ENCODE measurements around the gene CYP4F2. TPM values are rescaled to one million over a fixed set of nuclear protein-coding genes. Genes with fewer than 3 reads are reported as not detected.

CYP4F2 gene
- total and polyA plus RNA-seq, 2 of the 8 experiments (the other 6 are each of a cell fraction or from before 2014, with no cell fraction given): not detected

- FAIRE-seq (no peak), DNase-seq (ENCODE audit: low read depth in 1 of 2, low spot score in 2 of 2) (no peak)
- Histone ChIP-seq H2BK12ac (ENCODE audit: low read depth, low read length) (no peak overlapping the region), H3K27ac (ENCODE audit: low read depth, low read length) (no peak overlapping the region), H3K36me3 (ENCODE audit: control insufficient read depth in 2 of 4, insufficient read depth in 4 of 4, low read length in 3 of 4) (no peaks in the 10 kb centered on the region; a peak in 1 of 8 replicates), H4K91ac (replicated peaks; ENCODE audit: insufficient read length, low read length) (no peak overlapping the region), H3K14ac (ENCODE audit: insufficient read length) (no peak overlapping the region), H2BK20ac (ENCODE audit: low read length) (no peak overlapping the region), H3K18ac (ENCODE audit: extremely low read depth, low read length) (no peak overlapping the region), H2BK120ac (replicated peaks; ENCODE audit: low read depth, low read length) (no peak overlapping the region), H3K9ac (replicated peaks in 1 of 4; ENCODE audit: extremely low read depth in 1 of 4, low read depth in 3 of 4, low read length in 3 of 4) (no peak overlapping the region), H3K4me1 (replicated peaks in 1 of 4; ENCODE audit: control insufficient read depth in 3 of 4, insufficient read depth in 4 of 4, low read length in 3 of 4) (no peaks in the 10 kb centered on the region), H3K79me1 (ENCODE audit: low read depth, low read length) (no peaks in the 10 kb centered on the region), H2AFZ (ENCODE audit: low read length) (no peak overlapping the region), H3K23ac (ENCODE audit: insufficient read length) (no peak overlapping the region), H2BK5ac (ENCODE audit: low read depth, low read length) (no peak overlapping the region), H4K5ac (ENCODE audit: insufficient read length, low read depth, low read length) (no peak overlapping the region), H3K9me3 (ENCODE audit: insufficient read depth in 2 of 2, low read depth in 1 of 2, low read length in 1 of 2) (peaks cover 46 to 75% of the 10 kb centered on the region in 2 experiments), H3K56ac (replicated peaks; ENCODE audit: insufficient read length, low read depth, low read length) (no peak overlapping the region), H3K4ac (replicated peaks; ENCODE audit: insufficient read length, low read depth, low read length) (no peak overlapping the region), H4K8ac (ENCODE audit: extremely low read depth, insufficient read depth, low read length) (no peak overlapping the region), H2AK5ac (ENCODE audit: low read depth, low read length) (no peak overlapping the region), H2BK15ac (ENCODE audit: low read length) (no peak overlapping the region), H3K79me2 (ENCODE audit: control insufficient read depth in 1 of 2, insufficient read depth in 2 of 2, low read length in 2 of 2) (no peaks in the 10 kb centered on the region), H3K27me3 (replicated peaks in 1 of 4; ENCODE audit: control insufficient read depth in 3 of 4, extremely low read depth in 1 of 4, insufficient read depth in 3 of 4, low read length in 3 of 4) (no peaks in the 10 kb centered on the region), H4K20me1 (replicated peaks in 1 of 2; ENCODE audit: control insufficient read depth in 1 of 2, insufficient read depth in 2 of 2, low read length in 2 of 2) (no peaks in the 10 kb centered on the region), H3K23me2 (ENCODE audit: low read depth, low read length) (no peaks in the 10 kb centered on the region), H3K4me3 (ENCODE audit: extremely low read depth in 1 of 4, insufficient read depth in 2 of 4, low read depth in 3 of 4, low read length in 4 of 4) (no peak overlapping the region), H3K4me2 (ENCODE audit: insufficient read depth in 1 of 2, low read depth in 2 of 2, low read length in 2 of 2) (no peak overlapping the region)
- WGBS, 2 experiments (ENCODE audit: extremely low coverage in 1 of 2, insufficient coverage in 1 of 2, insufficient read length in 1 of 2, insufficient replicate concordance in 2 of 2, low coverage in 1 of 2, low lambda C conversion rate in 2 of 2, missing lambda C conversion rate in 1 of 2): 81% methylated on average over 6 of the region's 6 CpGs; no CpG with 5 or more reads in 1 of the 2 experiments
- ChIA-PET POLR2A (ENCODE audit: partially characterized antibody) (no interaction called here), CTCF (ENCODE audit: partially characterized antibody) (no interaction called here)
- TF ChIP-seq CREB1 (IDR thresholded peaks at IDR 0.05) (no peak), SIN3A (conservative IDR thresholded peaks at IDR 0.05 in 1 of 2, IDR thresholded peaks at IDR 0.05 in 1 of 2; ENCODE audit: low read depth in 1 of 2, low read length in 2 of 2) (no peak), JUND (IDR thresholded peaks at IDR 0.05; ENCODE audit: low read length) (no peak), POLR2AphosphoS5 (IDR thresholded peaks at IDR 0.05; ENCODE audit: low read depth, low read length) (no peak), PHF8 (conservative IDR thresholded peaks at IDR 0.05; ENCODE audit: low read depth, low read length) (no peak), RBBP5 (IDR thresholded peaks at IDR 0.05; ENCODE audit: borderline replicate concordance, low read depth, low read length) (no peak)
Measured at GRCh38 chr19:15846923-15847322, 51.0 kb downstream of the CYP4F2 start.

Measured in H1 (cell line).